GM19328 (cell line): Measurements from ENCODE around the gene SAFB.

Experiments
- ATAC-seq: cut with Tn5 transposase; IDR thresholded peaks from one replicate; pipeline ENCODE4 v1.9.1; 2021; ENCODE audit warnings: mild to moderate bottlenecking, moderate library complexity; ENCODE audit not compliant: unreplicated experiment

SAFB gene

DNA sequence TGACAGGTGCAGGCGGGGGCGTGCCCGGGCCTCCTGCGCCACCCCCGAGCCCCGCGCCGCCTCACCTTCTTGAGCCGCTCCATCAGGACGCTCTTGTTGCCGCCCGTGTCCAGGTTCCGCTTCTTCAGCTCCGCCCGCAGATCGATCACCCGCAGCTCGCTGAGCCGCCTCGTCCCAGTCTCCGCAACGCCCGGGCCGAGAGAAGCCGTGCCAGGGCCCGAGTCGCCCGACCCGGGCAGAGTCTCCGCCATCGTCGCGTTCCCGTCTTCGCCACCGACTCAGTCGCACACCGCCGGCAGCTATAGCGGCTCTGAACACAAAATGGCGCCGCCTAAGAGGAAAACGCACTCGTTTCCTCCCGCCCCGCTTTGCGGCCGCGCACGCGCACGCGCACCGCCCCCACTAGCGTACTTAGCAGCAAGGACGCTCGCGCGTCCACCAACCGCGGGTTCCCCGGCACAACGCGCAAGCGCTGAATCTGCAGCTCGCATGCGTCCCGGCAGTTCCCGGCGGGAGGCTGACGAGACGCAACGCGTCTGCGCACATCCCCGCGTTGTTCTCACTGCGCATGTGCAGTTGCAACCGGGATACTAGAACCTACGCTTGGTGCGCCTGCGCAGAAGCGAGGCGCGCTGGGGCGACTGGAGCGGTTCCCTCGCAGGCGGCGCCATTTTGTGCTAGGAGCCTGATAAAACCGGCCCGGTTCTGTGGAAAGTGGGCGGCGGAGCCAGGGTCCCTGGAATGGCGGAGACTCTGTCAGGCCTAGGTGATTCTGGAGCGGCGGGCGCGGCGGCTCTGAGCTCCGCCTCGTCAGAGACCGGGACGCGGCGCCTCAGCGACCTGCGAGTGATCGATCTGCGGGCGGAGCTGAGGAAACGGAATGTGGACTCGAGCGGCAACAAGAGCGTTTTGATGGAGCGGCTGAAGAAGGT, at the start of gene SAFB, which contains the start of gene SAFB2:
SAFB (plus strand) TSS at position 619 of the 932 bp plus-strand sequence; CDS start at position 742, 123 bp downstream.
SAFB2 (minus strand) TSS at position 312 of the 932 bp plus-strand sequence; CDS start at position 251, 61 bp downstream.
- peak; percentile 79 for ATAC-seq

DNA sequence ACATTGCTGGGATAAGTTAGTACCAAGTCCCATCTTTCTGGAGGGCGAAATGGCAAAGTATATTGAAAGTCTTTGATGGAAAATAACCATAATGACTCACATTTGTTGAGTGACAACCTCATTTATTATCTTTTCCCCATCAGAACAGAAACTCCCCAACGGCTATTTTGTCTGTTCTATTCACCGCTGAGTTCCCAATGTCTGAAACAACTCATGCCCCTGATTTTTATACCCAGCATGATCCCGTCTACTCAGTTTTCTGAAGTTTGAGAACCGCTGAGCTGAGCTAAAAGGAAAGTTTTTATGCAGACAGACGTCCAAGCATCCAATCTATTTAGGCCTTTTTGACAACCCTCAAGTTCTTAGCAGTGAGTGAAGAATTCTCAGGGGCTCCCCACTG, 47.3 kb upstream of the SAFB start:
- no peak for ATAC-seq

DNA sequence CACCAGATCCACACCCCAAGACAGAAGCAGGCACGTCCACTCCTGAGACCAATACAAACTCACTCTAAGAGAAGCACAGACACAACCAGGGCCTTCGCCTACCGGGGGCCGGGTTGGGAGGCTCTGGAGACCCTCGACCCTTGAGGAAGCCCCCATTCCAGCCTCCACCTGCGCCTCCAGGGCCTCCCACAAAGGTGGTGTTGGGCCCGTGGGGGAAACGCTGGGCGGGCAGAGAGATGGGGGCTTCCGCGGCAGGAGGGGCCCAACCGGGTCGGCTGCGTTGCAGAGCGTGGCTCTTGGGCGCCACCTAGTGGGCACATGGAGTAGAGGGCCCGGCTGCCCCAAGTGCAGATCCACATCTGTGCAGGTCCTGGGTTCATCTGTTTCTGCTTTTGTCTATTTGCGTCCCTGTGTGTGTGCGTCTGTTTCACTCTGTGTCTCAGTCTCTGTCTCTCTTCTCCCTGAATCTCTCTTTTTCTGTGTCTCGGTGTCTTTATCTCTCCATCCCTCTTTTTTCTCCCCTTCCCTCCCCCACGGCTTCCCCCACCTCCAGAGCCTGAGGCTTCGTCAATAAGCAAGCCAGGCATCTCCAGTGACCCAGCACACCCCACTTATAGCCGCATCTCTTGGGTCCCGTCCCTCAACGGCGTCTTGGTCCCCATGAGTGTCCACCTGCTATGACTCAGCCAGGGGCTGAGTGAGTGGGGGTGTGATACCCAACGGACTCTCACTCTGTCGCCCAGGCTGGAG, 44.6 kb upstream of the SAFB start:
- ATAC-seq, result no peak

DNA sequence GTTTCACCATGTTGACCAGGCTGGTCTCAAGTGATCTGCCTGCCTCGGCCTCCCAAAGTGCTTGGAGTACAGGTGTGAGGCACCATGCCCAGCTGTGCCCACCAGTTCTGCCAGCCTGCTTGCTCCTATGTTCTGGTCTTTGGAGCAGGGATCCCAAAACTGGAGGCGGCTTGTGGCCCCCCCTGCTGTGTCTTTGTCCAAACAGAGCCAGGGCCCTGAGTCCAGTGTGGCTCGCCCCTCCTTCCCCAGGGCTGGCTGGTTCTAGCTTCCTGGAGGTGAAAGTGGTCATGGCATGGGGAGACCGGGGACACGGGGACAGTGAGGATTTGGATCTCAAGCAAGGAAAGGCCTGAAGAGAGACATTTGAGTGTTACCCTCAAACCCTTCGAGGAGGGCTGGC, 43.6 kb upstream of the SAFB start:
- no peak for ATAC-seq

DNA sequence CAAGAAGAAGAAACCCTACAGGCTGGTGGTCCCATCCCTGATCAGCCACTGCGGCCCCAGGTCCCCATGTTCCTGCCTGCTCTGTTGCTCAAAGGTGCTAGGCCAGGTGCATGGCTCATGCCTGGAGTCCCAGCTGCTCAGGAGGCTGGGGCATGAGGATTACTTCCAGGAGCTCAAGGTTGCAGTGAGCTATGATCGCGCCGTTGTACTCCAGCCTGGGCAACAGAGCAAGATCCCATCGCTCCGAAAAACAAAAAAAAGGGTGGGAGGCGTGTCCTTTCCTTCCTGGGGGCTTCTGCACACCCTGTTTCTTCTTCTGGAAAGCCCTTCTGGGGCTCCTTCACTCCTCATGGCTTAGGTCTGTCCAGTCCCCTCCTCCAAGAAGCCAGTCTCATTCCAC, 43.2 kb upstream of the SAFB start:
- no peak for ATAC-seq

DNA sequence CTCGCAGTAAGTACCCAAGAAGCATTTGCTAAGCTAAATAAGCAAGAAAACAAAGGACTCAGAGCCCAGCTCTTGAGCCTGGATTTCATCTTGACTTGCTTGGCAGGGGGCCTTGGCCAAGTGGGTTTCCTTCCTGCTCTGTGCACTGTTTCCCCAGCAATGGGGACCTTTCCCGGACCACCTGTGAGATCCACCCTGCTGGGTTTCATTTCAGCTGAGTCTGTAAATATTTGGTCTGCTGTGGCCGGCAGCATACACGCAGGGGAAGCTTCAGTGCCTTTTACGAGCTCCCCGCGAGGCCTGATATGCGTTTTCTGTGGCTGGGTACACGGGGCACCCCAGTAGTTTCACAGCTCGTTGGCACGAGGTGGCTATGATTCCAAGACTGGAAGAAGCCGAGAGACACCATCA, 42.7 kb upstream of the SAFB start:
- no peak for ATAC-seq

DNA sequence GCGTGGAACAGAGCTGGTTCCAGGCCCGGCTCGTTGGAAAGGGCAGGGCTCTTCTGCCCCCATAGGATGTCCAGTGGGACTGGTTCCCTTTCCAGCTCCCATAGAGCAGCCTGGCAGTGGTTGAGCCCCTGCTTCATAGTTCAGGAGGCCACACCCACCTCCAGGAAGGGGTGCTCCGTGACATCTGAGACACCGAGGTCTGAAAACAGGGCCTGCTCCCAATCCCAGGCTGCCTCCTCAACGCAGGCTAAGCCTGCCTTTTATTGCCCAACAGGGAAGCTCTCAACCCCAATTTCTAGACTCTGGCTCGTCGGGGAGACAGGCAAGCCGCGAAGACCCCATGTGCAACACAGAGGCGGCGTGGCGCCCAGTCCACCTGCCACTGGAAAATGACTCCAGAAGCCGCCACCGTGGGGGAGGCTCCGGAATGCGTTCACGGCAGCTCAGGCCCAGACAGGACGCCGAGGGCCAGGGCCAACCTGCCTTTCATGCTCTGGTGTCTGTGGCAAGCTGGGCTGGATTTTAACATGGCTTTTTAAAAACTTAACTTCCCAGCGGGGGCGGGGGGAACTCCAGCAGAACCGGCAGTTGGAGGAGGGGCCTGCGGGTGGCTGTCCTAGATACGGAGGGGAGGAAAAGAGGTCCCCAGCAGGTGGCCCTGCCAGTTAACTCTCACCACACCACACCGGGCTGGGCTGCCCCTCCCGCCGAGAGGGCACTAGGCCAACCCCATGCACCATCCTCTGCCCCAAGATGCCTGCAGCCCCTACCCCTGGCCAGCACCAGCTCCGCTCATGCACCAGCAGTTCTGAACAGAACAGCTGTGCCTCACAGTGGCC, 37.2 kb upstream of the SAFB start:
- ATAC-seq, result no peak

DNA sequence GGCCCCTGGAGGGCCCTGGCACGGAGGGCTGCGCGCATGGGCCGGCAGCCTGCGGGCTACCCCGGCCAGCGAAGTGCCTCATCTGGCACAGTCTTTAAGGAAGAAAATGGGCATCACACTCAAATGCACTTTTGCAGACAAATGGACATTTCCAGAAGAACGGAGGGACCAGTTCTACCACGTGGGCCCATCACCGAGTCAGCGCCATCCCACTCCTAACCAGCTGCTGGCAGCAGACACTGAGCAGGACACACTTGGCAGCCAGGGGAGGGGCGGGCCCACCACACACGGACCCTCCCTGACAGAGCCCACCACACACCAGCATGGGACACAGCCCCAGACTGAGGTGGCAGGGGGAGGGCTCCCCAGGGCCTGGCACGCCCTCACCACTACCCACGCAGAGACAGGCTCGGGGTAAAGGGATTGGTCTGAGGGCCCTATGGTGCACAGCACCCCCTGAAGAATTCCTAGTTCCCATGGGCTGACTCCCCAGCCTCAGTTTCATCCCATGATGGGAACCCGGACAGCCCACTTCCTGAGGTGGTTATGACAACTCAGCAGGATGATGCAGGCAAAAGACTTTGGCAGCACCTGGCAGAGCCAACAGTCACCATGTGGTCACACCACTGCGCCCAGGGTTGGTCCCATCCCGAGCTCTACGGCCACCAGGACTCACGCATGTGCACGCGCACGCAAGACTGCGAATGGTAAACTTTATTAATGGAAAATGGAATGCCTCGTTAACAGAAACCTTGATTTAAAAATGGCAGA, 36.4 kb upstream of the SAFB start:
- no peak for ATAC-seq

DNA sequence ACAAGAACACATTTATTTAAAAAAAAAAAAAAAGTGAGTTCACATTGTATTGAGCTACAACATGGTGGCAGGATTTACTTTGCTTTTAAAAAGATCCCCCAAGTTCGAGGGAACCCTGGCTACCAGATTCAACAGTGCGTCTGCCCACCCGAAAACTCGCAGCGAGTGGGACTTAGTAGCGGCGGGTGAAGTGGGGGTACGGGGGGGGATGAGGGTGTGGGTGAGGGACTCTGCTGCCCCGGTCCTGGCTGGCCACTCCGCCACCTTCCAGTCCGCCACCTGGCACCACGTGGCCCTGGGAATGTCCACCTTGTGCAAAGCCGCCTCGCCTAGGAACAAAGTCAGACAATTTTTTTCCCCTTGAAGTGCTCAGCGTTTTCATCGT, 35.8 kb upstream of the SAFB start:
- no peak for ATAC-seq

DNA sequence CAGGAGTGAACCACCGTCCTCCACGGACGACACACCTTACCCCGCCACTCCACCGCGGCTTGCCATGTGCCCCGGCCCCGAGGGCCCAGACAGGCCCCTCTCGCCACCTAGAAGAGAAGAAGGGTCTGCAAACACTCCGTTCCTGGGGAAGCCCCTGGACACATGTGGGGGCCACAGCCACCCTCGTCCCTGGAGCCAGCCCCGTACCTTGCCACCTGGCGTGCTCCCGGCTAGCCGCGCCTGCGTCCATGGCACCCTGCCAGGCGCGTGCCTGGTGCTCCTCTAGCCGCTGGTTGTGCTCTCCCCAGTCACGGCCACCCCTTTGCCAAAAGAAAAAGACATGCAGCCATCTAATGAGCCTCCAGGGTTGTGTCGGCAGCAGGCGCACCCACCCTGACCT, 35.2 kb upstream of the SAFB start:
- no peak for ATAC-seq

DNA sequence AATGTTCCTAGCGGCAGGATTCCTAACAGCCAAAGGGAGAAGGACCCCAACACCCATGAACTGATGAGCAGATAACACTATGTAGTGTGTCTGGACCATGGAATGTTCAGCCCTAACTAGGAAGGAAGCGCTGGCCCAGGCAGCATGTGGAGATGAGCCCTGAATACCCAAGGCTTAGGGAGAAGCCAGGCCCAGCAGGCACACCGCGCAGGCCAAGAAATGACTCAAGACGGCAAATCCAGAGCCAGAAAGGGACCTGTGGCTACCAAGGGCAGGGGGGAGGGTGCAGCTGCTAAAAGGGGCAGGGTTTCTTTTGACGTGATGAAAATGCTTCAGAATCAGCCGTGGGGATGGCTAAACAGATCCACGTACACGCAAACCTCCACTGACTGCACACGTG, 34.4 kb upstream of the SAFB start:
- no peak for ATAC-seq

DNA sequence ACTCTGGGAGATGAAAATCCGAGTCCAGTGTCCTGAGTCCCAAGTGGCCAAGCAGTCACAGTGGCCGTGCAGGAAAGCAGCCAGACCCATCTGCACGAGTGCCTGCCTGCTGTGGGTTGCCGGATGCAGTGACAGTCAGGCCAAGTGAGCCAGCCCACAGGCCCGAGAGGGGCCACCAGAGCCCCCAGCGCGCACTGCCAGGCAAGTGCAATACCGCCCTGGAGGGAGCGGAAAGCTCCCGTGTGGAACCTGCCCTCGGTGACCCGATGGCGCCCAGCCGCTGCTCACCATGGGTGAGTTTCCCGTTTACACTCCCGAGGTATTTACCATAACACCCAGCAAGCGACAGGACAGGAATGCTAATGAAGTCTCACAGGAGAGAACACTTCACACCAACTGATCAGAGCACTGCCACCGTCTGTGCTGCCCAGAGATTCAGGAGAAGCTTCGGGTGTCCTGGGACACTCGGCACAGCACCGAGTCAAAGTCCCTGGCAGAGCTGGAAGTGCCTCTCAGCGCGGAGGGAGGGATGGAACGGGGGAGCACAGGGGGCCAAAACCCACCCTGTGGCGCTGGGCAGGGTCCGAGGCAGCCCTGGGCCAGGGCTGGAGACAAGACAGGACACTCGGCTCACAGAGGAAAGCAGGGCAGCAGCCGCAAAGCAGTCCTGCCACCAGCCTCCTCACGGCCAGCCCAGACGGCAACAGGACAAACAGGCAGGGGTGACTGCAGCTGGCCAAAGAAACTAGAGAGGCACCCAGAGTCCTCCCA, 33.8 kb upstream of the SAFB start:
- no peak for ATAC-seq

DNA sequence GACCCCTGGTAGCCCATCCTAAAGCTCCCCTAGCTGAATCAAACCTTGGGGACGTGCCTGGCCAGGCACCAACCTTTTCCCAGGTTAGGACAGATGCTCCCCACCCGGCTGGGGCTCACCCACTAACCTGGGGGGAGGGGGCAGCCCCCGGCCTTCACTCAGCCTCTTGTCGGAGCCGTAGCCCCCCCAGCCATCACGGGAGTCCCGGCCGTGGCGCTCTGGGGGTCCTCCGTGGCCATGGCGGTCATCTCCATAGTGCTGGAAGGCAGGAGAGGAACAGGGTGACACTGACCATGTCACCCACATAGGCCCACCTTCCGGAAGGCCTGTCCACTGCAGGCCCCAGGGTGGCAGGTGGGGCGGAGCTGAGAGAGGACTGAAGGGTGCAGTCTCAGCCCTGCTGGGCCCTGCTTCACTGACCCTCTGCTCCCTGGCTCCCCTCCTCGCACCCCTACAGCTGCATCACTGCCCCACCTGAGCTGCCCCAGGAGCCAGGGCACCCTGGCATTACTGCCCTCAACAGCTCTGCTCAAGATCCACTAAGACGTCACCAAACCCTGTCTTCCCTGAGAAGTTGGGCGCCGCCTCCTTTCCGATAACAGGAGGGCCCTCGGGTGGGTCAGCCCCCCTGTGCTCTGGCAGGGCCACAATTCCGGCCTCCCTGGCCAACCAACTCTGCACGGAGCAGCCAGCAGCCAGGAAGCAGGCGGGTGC, 32.6 kb upstream of the SAFB start:
- no peak for ATAC-seq

DNA sequence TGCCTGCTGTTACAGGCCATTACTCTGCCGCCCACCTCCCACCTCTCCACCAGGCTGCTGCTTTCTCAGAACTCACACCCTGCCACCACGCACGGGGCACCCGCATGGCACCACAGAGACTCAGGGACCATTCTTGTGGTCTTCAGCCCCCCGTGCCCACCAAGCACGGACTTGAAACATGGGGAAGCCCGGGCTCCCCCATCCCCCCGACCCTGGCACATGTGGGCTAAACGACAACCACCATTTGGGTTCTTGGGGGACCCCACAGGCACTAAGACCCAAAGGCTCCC, 32.1 kb upstream of the SAFB start:
- no peak for ATAC-seq

DNA sequence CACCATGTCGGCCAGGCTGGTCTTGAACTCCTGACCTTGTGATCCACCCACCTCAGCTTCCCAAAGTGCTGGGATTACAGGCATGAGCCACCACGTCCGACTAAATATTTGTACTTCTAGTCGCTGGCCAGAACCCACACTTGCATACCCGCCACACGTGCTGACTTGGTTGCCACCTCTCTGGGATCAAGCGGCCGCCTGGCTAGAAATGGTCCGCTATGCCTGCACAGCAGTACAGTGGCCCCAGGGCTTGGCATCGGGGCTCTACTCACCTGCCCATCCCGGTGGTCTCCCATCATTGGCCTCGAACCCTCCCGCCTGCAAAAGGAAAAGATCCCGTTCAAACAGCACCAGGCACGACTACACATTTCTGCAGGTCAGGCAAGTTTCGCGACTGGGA, 31.4 kb upstream of the SAFB start:
- ATAC-seq, result no peak

DNA sequence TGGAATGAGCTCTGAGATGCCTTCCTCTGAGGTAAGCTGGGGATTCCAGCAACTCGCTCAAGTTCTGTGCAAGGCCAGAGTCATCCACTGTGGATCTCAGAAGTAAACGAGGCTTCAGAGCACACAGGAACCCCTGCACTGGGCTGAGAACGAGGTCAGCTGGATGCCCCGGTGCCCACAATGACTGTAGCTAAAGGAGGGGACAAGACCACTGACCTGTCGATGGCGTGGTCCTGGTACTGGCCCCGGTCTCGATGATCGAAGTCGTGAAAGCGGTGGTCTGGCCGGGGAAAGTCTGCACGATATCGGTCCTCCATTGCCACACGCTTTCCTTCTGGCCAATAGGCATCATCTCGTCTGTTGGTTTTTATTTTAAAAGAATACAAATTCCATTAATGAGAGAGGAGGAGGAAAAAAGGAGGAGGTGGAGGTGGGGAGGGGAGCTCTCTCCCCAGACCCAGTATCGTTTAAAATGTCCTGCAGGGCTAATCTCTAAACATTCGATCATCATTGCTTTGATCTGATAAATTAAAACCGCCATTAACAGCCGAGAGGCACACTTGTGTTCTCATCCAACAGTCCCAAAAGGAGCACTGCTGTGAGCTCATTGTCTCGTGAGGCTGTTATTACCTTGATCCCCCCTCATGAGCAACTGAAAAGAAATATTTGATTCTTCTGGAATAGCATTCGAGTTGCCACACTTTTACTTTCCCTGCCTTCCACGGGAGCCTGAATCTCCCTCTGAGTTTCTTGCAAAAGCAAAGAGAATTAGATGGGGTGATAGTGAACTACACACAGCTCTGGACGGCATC, 30.1 kb upstream of the SAFB start:
- no peak for ATAC-seq

DNA sequence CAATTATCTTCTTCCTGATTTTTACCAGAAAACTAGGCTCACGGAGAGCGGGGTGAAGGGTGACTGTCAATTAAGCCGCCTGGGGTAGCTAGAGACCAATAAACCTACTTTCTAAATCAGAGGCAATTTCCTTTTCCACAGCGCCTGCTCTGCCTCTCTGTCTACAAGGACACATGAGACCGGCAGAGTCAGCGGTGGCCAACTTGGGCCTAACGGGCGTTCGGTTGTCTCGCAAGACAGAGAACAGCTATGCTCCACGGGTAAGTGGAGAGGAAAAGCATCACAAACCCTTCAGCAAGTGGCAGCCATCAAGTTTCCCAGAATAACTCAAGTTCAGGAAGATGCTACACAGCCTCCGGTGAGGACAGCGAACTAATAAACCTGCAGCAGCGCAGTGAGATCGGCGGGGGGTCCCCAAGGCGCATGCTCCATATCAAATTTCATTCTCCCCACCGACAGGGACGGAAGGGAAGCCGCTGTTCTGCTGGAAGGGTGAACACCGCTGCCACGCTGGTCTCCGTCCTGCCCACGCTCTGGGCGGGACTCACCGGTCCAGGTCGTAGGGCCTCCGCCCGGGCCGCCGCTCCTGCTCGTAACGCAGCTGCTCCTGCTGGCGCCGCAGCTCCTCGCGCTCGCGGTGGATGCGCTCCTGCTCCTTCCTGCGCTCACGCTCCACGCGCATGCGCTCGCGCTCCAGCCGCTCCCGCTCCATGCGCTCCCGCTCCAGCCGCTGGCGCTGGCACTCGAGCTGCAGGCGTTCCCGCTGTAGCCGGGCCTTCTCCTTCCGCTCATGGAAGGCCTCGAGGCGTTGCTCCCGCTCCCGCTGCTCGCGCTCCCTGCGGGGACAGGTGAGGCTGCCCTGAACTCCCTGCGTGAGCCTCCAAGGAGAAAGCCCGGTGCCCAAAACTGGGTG, 29.3 kb upstream of the SAFB start:
- ATAC-seq, result no peak
